ENCODE data around the gene STAT3. TPM values are rescaled to one million over a fixed set of nuclear protein-coding genes. Genes with fewer than 3 reads are reported as not detected.
"Not testable (repeated sequence)": the region's sequence is repeated elsewhere in the genome, so short reads cannot be mapped to it uniquely, and the experiment has no call there.

Gene STAT3
- total RNA-seq, 3 donors from 2014 or later (not counting 1 experiment from before 2014, with no cell fraction given): 190 to 246 (median 206) TPM

DNA sequence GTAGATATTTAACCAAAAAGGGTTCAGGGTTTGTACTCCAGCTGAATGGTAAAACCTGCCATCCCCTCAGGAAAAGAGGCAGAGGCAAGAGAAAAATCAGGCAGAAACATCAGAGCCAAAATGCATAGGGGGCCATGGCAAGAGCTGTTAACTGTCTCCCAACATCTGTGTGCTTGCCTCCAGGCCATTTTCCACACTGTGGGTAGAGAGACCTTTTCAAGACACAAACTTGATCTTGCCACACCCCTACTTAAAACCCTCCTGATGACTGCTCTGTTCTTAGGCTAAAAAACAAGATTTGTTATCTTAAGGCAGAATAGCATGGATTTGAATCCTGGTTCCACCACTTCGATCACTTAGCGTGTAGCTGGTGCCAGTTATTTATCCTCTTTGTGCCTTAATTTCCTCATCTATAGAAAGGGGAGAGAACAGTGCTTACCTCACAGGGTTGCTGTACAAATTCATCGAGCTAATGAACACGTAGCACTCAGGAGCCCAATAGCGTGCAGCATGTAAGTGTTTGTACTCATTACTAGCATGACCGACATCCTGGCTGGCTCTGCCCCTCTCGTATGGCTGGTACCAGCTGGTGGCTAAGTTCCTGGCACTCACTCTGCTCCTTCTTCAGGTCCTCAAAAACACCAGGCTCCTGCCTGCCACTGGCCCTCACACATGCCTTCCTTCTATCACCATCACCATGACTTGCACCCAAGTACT, 25.8 kb downstream of the STAT3 start:
- no peaks in the 10 kb centered on the region for H3K9me3 ChIP-seq (ENCODE audit: control insufficient read depth, insufficient read depth, low read length)
- no peaks in the 10 kb centered on the region for H3K27me3 ChIP-seq (ENCODE audit: control insufficient read depth, insufficient read depth, low read length)
- ATAC-seq (no peak), DNase-seq (no peak)
- TF ChIP-seq, protein P1, sequence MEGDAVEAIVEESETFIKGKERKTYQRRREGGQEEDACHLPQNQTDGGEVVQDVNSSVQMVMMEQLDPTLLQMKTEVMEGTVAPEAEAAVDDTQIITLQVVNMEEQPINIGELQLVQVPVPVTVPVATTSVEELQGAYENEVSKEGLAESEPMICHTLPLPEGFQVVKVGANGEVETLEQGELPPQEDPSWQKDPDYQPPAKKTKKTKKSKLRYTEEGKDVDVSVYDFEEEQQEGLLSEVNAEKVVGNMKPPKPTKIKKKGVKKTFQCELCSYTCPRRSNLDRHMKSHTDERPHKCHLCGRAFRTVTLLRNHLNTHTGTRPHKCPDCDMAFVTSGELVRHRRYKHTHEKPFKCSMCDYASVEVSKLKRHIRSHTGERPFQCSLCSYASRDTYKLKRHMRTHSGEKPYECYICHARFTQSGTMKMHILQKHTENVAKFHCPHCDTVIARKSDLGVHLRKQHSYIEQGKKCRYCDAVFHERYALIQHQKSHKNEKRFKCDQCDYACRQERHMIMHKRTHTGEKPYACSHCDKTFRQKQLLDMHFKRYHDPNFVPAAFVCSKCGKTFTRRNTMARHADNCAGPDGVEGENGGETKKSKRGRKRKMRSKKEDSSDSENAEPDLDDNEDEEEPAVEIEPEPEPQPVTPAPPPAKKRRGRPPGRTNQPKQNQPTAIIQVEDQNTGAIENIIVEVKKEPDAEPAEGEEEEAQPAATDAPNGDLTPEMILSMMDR (IDR thresholded peaks at IDR 0.05): no peak
- Mint-ChIP-seq H3K4me3 (peak overlapping the region; percentile 65), H3K27me3 (ENCODE audit: low read depth in 2 of 2) (no peaks in the 10 kb centered on the region), H3K4me1 (peaks cover 68 to 70% of the 10 kb centered on the region in 2 donors), H3K36me3 (no peaks in the 10 kb centered on the region), H3K9me3 (no peaks in the 10 kb centered on the region), H3K27ac (peak overlapping the region; percentile 66 to 79)
- no peaks in the 10 kb centered on the region for H3K36me3 ChIP-seq (ENCODE audit: control insufficient read depth, insufficient read depth, low read length)
- H3K4me1 ChIP-seq (ENCODE audit: control insufficient read depth, insufficient read depth, low read length): peaks cover 50% of the 10 kb centered on the region
- whole genome bisulfite sequencing (ENCODE audit: insufficient coverage): 93% methylated on average over 7 of the region's 7 CpGs
- intact Hi-C loops (cut with micrococcal nuclease): loop anchor here (1.0 kb wide), 1 partner anchor 26 kb away; the partner anchor contains the start of gene STAT3
- peak overlapping the region; percentile 21 for H3K27ac ChIP-seq (ENCODE audit: low read length)
- H3K4me3 ChIP-seq (ENCODE audit: low read length): no peak overlapping the region

DNA sequence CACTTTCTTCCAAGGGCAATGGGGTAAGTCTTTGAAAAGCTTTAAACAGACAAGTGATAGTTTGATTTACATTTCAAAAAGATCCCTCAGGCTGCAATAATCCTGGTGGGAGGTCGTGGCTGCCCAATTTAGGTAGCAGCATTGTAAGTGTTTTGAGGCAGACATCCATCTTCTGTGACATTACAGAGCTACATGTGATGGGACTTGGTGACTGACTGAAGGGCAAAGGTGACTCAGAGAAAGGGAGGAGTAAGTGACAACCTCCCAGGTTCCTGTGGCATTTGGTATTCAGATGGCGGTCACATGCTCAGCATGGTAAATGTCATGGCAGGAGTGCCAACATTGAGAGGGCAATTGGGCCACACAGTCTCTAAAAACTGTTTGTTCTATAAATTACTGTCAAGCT, 26.5 kb downstream of the STAT3 start:
- Mint-ChIP-seq H3K27ac (peak overlapping the region; percentile 66 to 79), H3K27me3 (ENCODE audit: low read depth in 2 of 2) (no peaks in the 10 kb centered on the region), H3K9me3 (no peaks in the 10 kb centered on the region), H3K4me3 (peak overlapping the region; percentile 65), H3K36me3 (no peaks in the 10 kb centered on the region), H3K4me1 (peaks cover 64% of the 10 kb centered on the region in 2 donors)
- Histone ChIP-seq H3K36me3 (ENCODE audit: control insufficient read depth, insufficient read depth, low read length) (no peaks in the 10 kb centered on the region), H3K27me3 (ENCODE audit: control insufficient read depth, insufficient read depth, low read length) (no peaks in the 10 kb centered on the region), H3K9me3 (ENCODE audit: control insufficient read depth, insufficient read depth, low read length) (no peaks in the 10 kb centered on the region), H3K4me3 (ENCODE audit: low read length) (no peak overlapping the region), H3K27ac (ENCODE audit: low read length) (peak overlapping the region; percentile 41), H3K4me1 (ENCODE audit: control insufficient read depth, insufficient read depth, low read length) (peaks cover 43% of the 10 kb centered on the region)
- 44% methylated on average over 2 of the region's 2 CpGs for WGBS (ENCODE audit: insufficient coverage)
- DNase-seq (peak; percentile 28 to 63), ATAC-seq (peak; percentile 81 to 92 (median 87))
- TF ChIP-seq, protein P1 (IDR thresholded peaks at IDR 0.05): no peak
- intact Hi-C loops (cut with micrococcal nuclease): loop anchor here (1.0 kb wide), 1 partner anchor 27 kb away; the partner anchor contains the start of gene STAT3

DNA sequence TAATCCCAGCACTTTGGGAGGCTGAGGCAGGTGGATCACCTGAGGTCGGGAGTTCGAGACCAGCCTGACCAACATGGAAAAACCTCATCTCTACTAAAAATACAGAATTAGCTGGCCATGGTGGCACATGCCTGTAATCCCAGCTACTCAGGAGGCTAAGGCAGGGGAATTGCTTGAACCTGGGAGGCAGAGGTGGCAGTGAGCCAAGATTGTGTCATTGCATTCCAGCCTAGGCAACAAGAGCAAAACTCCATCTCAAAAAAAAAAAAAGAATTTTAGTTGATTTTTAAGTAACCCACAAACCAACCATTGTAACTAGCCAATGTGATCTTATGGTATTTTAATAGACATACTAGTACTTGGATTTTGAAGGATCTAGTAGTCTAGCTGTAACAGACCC, 27.9 kb downstream of the STAT3 start:
- not testable (repeated sequence) for DNase-seq

DNA sequence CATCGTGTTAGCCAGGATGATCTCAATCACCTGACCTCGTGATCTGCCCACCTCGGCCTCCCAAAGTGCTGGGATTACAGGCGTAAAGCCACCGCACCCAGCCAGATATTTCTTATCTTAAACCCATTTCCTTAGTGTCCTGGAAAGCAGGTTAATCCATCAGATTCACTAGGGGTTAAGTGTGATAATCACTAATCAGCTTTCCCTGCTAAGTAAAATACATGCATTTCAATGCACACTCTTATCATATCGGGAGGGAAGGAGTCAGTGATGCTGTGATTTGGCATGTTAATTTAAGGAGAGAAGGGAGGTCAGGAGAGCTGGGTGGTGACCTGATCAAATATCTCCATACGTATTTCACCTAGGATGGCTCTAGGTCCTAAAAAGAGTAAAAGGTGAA, 29.1 kb downstream of the STAT3 start:
- peak overlapping the region; percentile 61 to 78 for H3K27ac Mint-ChIP-seq
- TF ChIP-seq, protein P1 (IDR thresholded peaks at IDR 0.05): no peak
- ATAC-seq (no peak), DNase-seq (no peak)
- H3K4me1 Mint-ChIP-seq: peaks cover 50 to 56% of the 10 kb centered on the region in 2 donors
- no peaks in the 10 kb centered on the region for H3K27me3 Mint-ChIP-seq (ENCODE audit: low read depth in 2 of 2)
- WGBS (ENCODE audit: insufficient coverage): 98% methylated on average over 6 of the region's 7 CpGs
- no peaks in the 10 kb centered on the region for H3K9me3 ChIP-seq (ENCODE audit: control insufficient read depth, insufficient read depth, low read length)
- H3K9me3 Mint-ChIP-seq: no peaks in the 10 kb centered on the region
- no peak overlapping the region for H3K4me3 ChIP-seq (ENCODE audit: low read length)
- no peaks in the 10 kb centered on the region for H3K36me3 ChIP-seq (ENCODE audit: control insufficient read depth, insufficient read depth, low read length)
- no peaks in the 10 kb centered on the region for H3K36me3 Mint-ChIP-seq
- H3K4me1 ChIP-seq (ENCODE audit: control insufficient read depth, insufficient read depth, low read length): peaks cover 33% of the 10 kb centered on the region
- H3K27me3 ChIP-seq (ENCODE audit: control insufficient read depth, insufficient read depth, low read length): no peaks in the 10 kb centered on the region
- no peak overlapping the region for H3K27ac ChIP-seq (ENCODE audit: low read length)
- intact Hi-C loops (cut with micrococcal nuclease): no loop called here
- peak overlapping the region; percentile 31 for H3K4me3 Mint-ChIP-seq

More for the DNA sequence above, 27.9 kb downstream of the STAT3 start:
- H3K36me3 Mint-ChIP-seq; H3K9me3 Mint-ChIP-seq; H3K27me3 ChIP-seq (ENCODE audit: control insufficient read depth, insufficient read depth, low read length); H3K27ac ChIP-seq (ENCODE audit: low read length); H3K36me3 ChIP-seq (ENCODE audit: control insufficient read depth, insufficient read depth, low read length); H3K9me3 ChIP-seq (ENCODE audit: control insufficient read depth, insufficient read depth, low read length); ATAC-seq; H3K4me3 ChIP-seq (ENCODE audit: low read length); intact Hi-C loops (cut with micrococcal nuclease); H3K27me3 Mint-ChIP-seq (ENCODE audit: low read depth in 2 of 2): not testable (repeated sequence)
- H3K4me1 ChIP-seq (ENCODE audit: control insufficient read depth, insufficient read depth, low read length): peaks cover 37% of the 10 kb centered on the region
- peak overlapping the region; percentile 66 to 79 for H3K27ac Mint-ChIP-seq
- peak overlapping the region; percentile 22 for H3K4me3 Mint-ChIP-seq
- no CpG with 5 or more reads among the region's 2 CpGs for WGBS (ENCODE audit: insufficient coverage)
- H3K4me1 Mint-ChIP-seq: peaks cover 58 to 63% of the 10 kb centered on the region in 2 donors
